Ishikawa (cell line): Measurements from ENCODE around the gene SLAMF7.

Experiments
- CREB1 ChIP-seq: IDR thresholded peaks from 2 replicates; pipeline ENCODE4 v1.6.1; 2012; ENCODE audit warnings: low read depth
- EGR1 ChIP-seq: IDR thresholded peaks from 2 replicates; pipeline ENCODE4 v1.6.1; 2012
- EP300 ChIP-seq: IDR thresholded peaks from 2 replicates; pipeline ENCODE4 v1.6.1; 2012; ENCODE audit warnings: borderline replicate concordance
- NFIC ChIP-seq: IDR thresholded peaks from 2 replicates; pipeline ENCODE4 v1.6.1; 2012
- RAD21 ChIP-seq: IDR thresholded peaks from 2 replicates; pipeline ENCODE4 v1.6.1; 2012; ENCODE audit warnings: low read depth
- TAF1 ChIP-seq: IDR thresholded peaks from 2 replicates; pipeline ENCODE4 v1.6.1; 2012; ENCODE audit warnings: low read depth, mild to moderate bottlenecking
- TCF12 ChIP-seq: IDR thresholded peaks from 2 replicates; pipeline ENCODE4 v1.6.1; 2012; ENCODE audit warnings: low read depth
- YY1 ChIP-seq: IDR thresholded peaks from 2 replicates; pipeline ENCODE4 v1.6.1; 2012; ENCODE audit warnings: low read depth

- TF ChIP-seq RAD21 (no peak), EP300 (no peak), CREB1 (no peak), TAF1 (no peak), TCF12 (no peak), YY1 (no peak), NFIC (no peak), EGR1 (no peak)
Measured at GRCh38 chr1:160742428-160743127, 3.5 kb downstream of the SLAMF7 start.
